Measurements from ENCODE around the gene GPR18. TPM values are rescaled to one million over a fixed set of nuclear protein-coding genes. Genes with fewer than 3 reads are reported as not detected.

GPR18 gene
- total RNA-seq, 1 donor from 2014 or later, result 0.59 TPM

- H3K4me3 ChIP-seq (ENCODE audit: insufficient read depth, low read depth, low read length), result no peak overlapping the region
- H2AFZ ChIP-seq (ENCODE audit: low read depth, low read length), result no peak overlapping the region
- H3K27me3 Mint-ChIP-seq (ENCODE audit: low read depth, unreplicated experiment), result no peaks in the 10 kb centered on the region
- H3K27ac ChIP-seq (ENCODE audit: low read depth, low read length), result no peak overlapping the region
- H3K4me2 ChIP-seq (ENCODE audit: low read length), result no peak overlapping the region
- H3K27me3 ChIP-seq (ENCODE audit: insufficient read depth, low read length), result no peaks in the 10 kb centered on the region
- H3K4me1 Mint-ChIP-seq (ENCODE audit: low read depth, unreplicated experiment), result peaks cover 5% of the 10 kb centered on the region
- no peaks in the 10 kb centered on the region for H3K36me3 ChIP-seq (ENCODE audit: insufficient read depth, low read length)
- TF ChIP-seq EZH2 (IDR thresholded peaks at IDR 0.05; ENCODE audit: insufficient read depth, low read length), result no peak
- TF ChIP-seq CTCF (IDR thresholded peaks at IDR 0.05; ENCODE audit: insufficient read depth, low read depth, low read length), result no peak
- H3K4me3 Mint-ChIP-seq (ENCODE audit: unreplicated experiment), result no peak overlapping the region
- H3K79me2 ChIP-seq (ENCODE audit: insufficient read depth, low read length), result peaks cover 6% of the 10 kb centered on the region
- H3K9ac ChIP-seq (ENCODE audit: low read length), result no peak overlapping the region
- peaks cover 6% of the 10 kb centered on the region for H3K4me1 ChIP-seq (ENCODE audit: insufficient read depth, low read length)
- no peaks in the 10 kb centered on the region for H3K36me3 Mint-ChIP-seq (ENCODE audit: low read depth, unreplicated experiment)
- no peaks in the 10 kb centered on the region for H3K9me3 Mint-ChIP-seq (ENCODE audit: unreplicated experiment)
- H3K9me3 ChIP-seq (ENCODE audit: insufficient read depth, low read depth, low read length), result no peaks in the 10 kb centered on the region
- no peak for FAIRE-seq
- peaks cover 25% of the 10 kb centered on the region for H4K20me1 ChIP-seq (ENCODE audit: insufficient read depth, low read length)
- no peak overlapping the region for H3K27ac Mint-ChIP-seq (ENCODE audit: unreplicated experiment)
- DNase-seq (ENCODE audit: low read depth), result no peak
Observed at GRCh38 chr13:99273128-99273527, 14.9 kb upstream of the GPR18 start.

GRCh38 chr13:99272481-99272880, 14.3 kb upstream of the GPR18 start:
- TF ChIP-seq EZH2 (IDR thresholded peaks at IDR 0.05; ENCODE audit: insufficient read depth, low read length) (no peak), CTCF (IDR thresholded peaks at IDR 0.05; ENCODE audit: insufficient read depth, low read depth, low read length) (no peak)
- Histone ChIP-seq H4K20me1 (ENCODE audit: insufficient read depth, low read length) (peaks cover 25% of the 10 kb centered on the region), H2AFZ (ENCODE audit: low read depth, low read length) (no peak overlapping the region), H3K27me3 (ENCODE audit: insufficient read depth, low read length) (no peaks in the 10 kb centered on the region), H3K79me2 (ENCODE audit: insufficient read depth, low read length) (peaks cover 6% of the 10 kb centered on the region), H3K4me3 (ENCODE audit: insufficient read depth, low read depth, low read length) (no peak overlapping the region), H3K4me2 (ENCODE audit: low read length) (no peak overlapping the region), H3K36me3 (ENCODE audit: insufficient read depth, low read length) (no peaks in the 10 kb centered on the region), H3K4me1 (ENCODE audit: insufficient read depth, low read length) (peaks cover 6% of the 10 kb centered on the region), H3K9me3 (ENCODE audit: insufficient read depth, low read depth, low read length) (no peaks in the 10 kb centered on the region), H3K27ac (ENCODE audit: low read depth, low read length) (no peak overlapping the region), H3K9ac (ENCODE audit: low read length) (no peak overlapping the region)
- Mint-ChIP-seq H3K27me3 (ENCODE audit: low read depth, unreplicated experiment) (no peaks in the 10 kb centered on the region), H3K27ac (ENCODE audit: unreplicated experiment) (no peak overlapping the region), H3K4me1 (ENCODE audit: low read depth, unreplicated experiment) (peaks cover 5% of the 10 kb centered on the region), H3K9me3 (ENCODE audit: unreplicated experiment) (no peaks in the 10 kb centered on the region), H3K4me3 (ENCODE audit: unreplicated experiment) (no peak overlapping the region), H3K36me3 (ENCODE audit: low read depth, unreplicated experiment) (no peaks in the 10 kb centered on the region)
- DNase-seq (ENCODE audit: low read depth) (no peak), FAIRE-seq (no peak)

- H3K27ac Mint-ChIP-seq (ENCODE audit: unreplicated experiment), result no peak overlapping the region
- no peak overlapping the region for H3K4me3 ChIP-seq (ENCODE audit: insufficient read depth, low read depth, low read length)
- FAIRE-seq (no peak), DNase-seq (ENCODE audit: low read depth) (no peak)
- H3K36me3 ChIP-seq (ENCODE audit: insufficient read depth, low read length), result no peaks in the 10 kb centered on the region
- H4K20me1 ChIP-seq (ENCODE audit: insufficient read depth, low read length), result peaks cover 21% of the 10 kb centered on the region
- H3K79me2 ChIP-seq (ENCODE audit: insufficient read depth, low read length), result peaks cover 6% of the 10 kb centered on the region
- no peaks in the 10 kb centered on the region for H3K9me3 Mint-ChIP-seq (ENCODE audit: unreplicated experiment)
- H3K9me3 ChIP-seq (ENCODE audit: insufficient read depth, low read depth, low read length), result no peaks in the 10 kb centered on the region
- H3K36me3 Mint-ChIP-seq (ENCODE audit: low read depth, unreplicated experiment), result no peaks in the 10 kb centered on the region
- H3K4me3 Mint-ChIP-seq (ENCODE audit: unreplicated experiment), result no peak overlapping the region
- peaks cover 6% of the 10 kb centered on the region for H3K4me1 ChIP-seq (ENCODE audit: insufficient read depth, low read length)
- no peak overlapping the region for H2AFZ ChIP-seq (ENCODE audit: low read depth, low read length)
- no peak overlapping the region for H3K4me2 ChIP-seq (ENCODE audit: low read length)
- no peak overlapping the region for H3K27ac ChIP-seq (ENCODE audit: low read depth, low read length)
- TF ChIP-seq EZH2 (IDR thresholded peaks at IDR 0.05; ENCODE audit: insufficient read depth, low read length), result no peak
- TF ChIP-seq CTCF (IDR thresholded peaks at IDR 0.05; ENCODE audit: insufficient read depth, low read depth, low read length), result no peak
- H3K9ac ChIP-seq (ENCODE audit: low read length), result no peak overlapping the region
- H3K4me1 Mint-ChIP-seq (ENCODE audit: low read depth, unreplicated experiment), result peaks cover 5% of the 10 kb centered on the region
- no peaks in the 10 kb centered on the region for H3K27me3 Mint-ChIP-seq (ENCODE audit: low read depth, unreplicated experiment)
- H3K27me3 ChIP-seq (ENCODE audit: insufficient read depth, low read length), result no peaks in the 10 kb centered on the region
Observed at GRCh38 chr13:99271249-99271648, 13.1 kb upstream of the GPR18 start.

All from astrocyte (in vitro differentiated cells and primary cell).